GM23248 (cell line): ENCODE data around the gene GPNMB.

ENCODE experiments used
- EZH2 ChIP-seq: fragments of 200-600 bp; sonication (generic); IDR thresholded peaks from 2 replicates; pipeline ENCODE4 v1.6.1; 2018; ENCODE audit warnings: antibody characterized with exemption, mild to moderate bottlenecking; ENCODE audit not compliant: insufficient read depth, poor library complexity, severe bottlenecking
- EZH2phosphoT487 ChIP-seq: fragments of 200-600 bp; sonication (generic); IDR thresholded peaks from 2 replicates; pipeline ENCODE4 v1.6.1; 2018; ENCODE audit warnings: antibody characterized with exemption, moderate library complexity, mild to moderate bottlenecking, low read depth; ENCODE audit not compliant: insufficient read depth

DNA sequence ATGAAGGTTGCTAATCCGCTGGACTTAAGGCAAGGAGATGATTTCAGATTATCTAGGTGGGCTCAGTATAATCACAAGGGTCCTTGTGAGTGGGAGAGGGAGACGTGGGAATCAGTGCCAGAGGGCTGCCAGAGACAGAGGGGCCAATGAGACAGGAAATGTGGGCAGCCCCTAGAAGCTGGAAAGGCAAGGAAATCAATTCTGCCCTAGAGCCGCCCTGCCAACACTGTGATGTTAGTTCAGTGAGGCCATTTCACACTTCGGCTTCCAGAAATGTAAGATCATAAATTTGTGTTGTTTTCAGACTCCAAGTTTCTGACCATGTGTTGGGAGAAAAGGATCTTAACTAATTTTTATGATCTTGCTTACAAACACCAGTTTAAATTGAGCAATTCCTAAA, 3.6 kb upstream of the GPNMB start:
- TF ChIP-seq EZH2, result no peak
- TF ChIP-seq EZH2phosphoT487, result no peak
